Measurements from ENCODE around the gene MARK1. TPM values are rescaled to one million over a fixed set of nuclear protein-coding genes. Genes with fewer than 3 reads are reported as not detected.

Gene MARK1
- total RNA-seq, 1 experiment from 2014 or later = 13.9 TPM

- TF ChIP-seq PRDM15 (CRISPR knock-in tag; IDR thresholded peaks at IDR 0.05) = no peak
These were observed 167.5 kb downstream of the MARK1 start (continued) for GRCh38 chr1:220695426-220695825.

- POLR2A ChIA-PET = no interaction called here
- Mint-ChIP-seq H3K27me3 (ENCODE audit: low read depth) (peaks cover 15% of the 10 kb centered on the region), H3K36me3 (no peaks in the 10 kb centered on the region), H3K27ac (no peak overlapping the region), H3K9me3 (no peaks in the 10 kb centered on the region), H3K4me1 (peaks cover 26% of the 10 kb centered on the region), H3K4me3 (no peak overlapping the region)
- DNase-seq (ENCODE audit: low spot score) (no peak), ATAC-seq (no peak)
- TF ChIP-seq ZNF219 (CRISPR knock-in tag; IDR thresholded peaks at IDR 0.05; ENCODE audit: borderline replicate concordance) (no peak), NR3C1 (CRISPR knock-in tag; conservative IDR thresholded peaks at IDR 0.05; ENCODE audit: low read depth) (no peak), ZNF121 (CRISPR knock-in tag; IDR thresholded peaks at IDR 0.05) (no peak)
- CTCF ChIA-PET = interaction anchor here (1.2 kb wide), 2 partner anchors 10 to 37 kb away, joined by 3 read pairs; no protein-coding TSS in a partner anchor
These were observed 168.4 kb downstream of the MARK1 start for GRCh38 chr1:220696226-220696862.

- H3K4me3 Mint-ChIP-seq = no peak overlapping the region
- peaks cover 22% of the 10 kb centered on the region for H3K4me1 Mint-ChIP-seq
- no peak overlapping the region for H3K27ac Mint-ChIP-seq
- H3K36me3 Mint-ChIP-seq = no peaks in the 10 kb centered on the region
- H3K27me3 Mint-ChIP-seq (ENCODE audit: low read depth) = peaks cover 10% of the 10 kb centered on the region
- CTCF ChIA-PET = interaction anchor here (1.2 kb wide), 2 partner anchors 11 to 36 kb away, joined by 3 read pairs; no protein-coding TSS in a partner anchor
- POLR2A ChIA-PET = interaction anchor here (0.6 kb wide), 1 partner anchor 359 kb away, joined by 3 read pairs; no protein-coding TSS in a partner anchor
- DNase-seq (ENCODE audit: low spot score) = no peak
- no peaks in the 10 kb centered on the region for H3K9me3 Mint-ChIP-seq
- ATAC-seq = no peak
- TF ChIP-seq ZNF532 (CRISPR knock-in tag; IDR thresholded peaks at IDR 0.05; ENCODE audit: borderline replicate concordance) (no peak), FOXK1 (CRISPR knock-in tag; IDR thresholded peaks at IDR 0.05) (no peak), JUN (CRISPR knock-in tag; IDR thresholded peaks at IDR 0.05) (no peak), FOXP4 (CRISPR knock-in tag; IDR thresholded peaks at IDR 0.05) (no peak), HMGA2 (CRISPR knock-in tag; IDR thresholded peaks at IDR 0.05) (no peak), ZMAT4 (CRISPR knock-in tag; IDR thresholded peaks at IDR 0.05) (no peak), ZNF232 (CRISPR knock-in tag; IDR thresholded peaks at IDR 0.05) (no peak), PREB (CRISPR knock-in tag; IDR thresholded peaks at IDR 0.05; ENCODE audit: borderline replicate concordance) (no peak), ZNF281 (CRISPR knock-in tag; IDR thresholded peaks at IDR 0.05) (no peak), E2F5 (CRISPR knock-in tag; IDR thresholded peaks at IDR 0.05) (no peak), GTF2I (CRISPR knock-in tag; conservative IDR thresholded peaks at IDR 0.05) (no peak)
These were observed 168.9 kb downstream of the MARK1 start for GRCh38 chr1:220696863-220697231.

Data from WTC11 (cell line).